GM12878 (cell line): Measurements from ENCODE around the gene ADGRD2. TPM values are rescaled to one million over a fixed set of nuclear protein-coding genes. Genes with fewer than 3 reads are reported as not detected.

Source experiments
- ATAC-seq: fragments of 200-7000 bp; cut with Tn5 transposase; 3 replicates; pipeline ENCODE4 v1.9.1; 2020; ENCODE audit warnings: mild to moderate bottlenecking, moderate library complexity
- BruUV-seq: library from RNA; stranded (reverse); fragments of 400-500 nt; replicated peaks from 2 replicates; lab custom pipeline; 2021; lab: Mats Ljungman, UMichigan
- CTCF ChIA-PET: fragments of 300-600 bp; sonication (Branson Sonifier 250); formaldehyde crosslinking; extraction: SDS; loops from one replicate; lab custom pipeline; 2021; ENCODE audit warnings: inconsistent platforms; lab: Yijun Ruan, JAX
- POLR2A ChIA-PET: fragments of 350-600 bp; formaldehyde crosslinking; extraction: SDS; loops from one replicate; lab custom pipeline; 2021; ENCODE audit warnings: inconsistent platforms; lab: Charles Lee
- RAD21 ChIA-PET: fragments of 300-600 bp; sonication (Branson Sonifier 250); formaldehyde crosslinking; loops from one replicate; lab custom pipeline; 2023; ENCODE audit warnings: antibody characterized with exemption; ENCODE audit not compliant: unreplicated experiment; lab: Charles Lee
- SMC1A ChIA-PET: fragments of 300-600 bp; sonication (Branson Sonifier 250); formaldehyde crosslinking; loops from one replicate; lab custom pipeline; 2023; ENCODE audit not compliant: unreplicated experiment, uncharacterized antibody; lab: Charles Lee
- DNase-seq: peaks from one replicate; pipeline ENCODE4 v3.0.0-alpha.2; 2011; ENCODE audit warnings: low read depth, low spot score
- FAIRE-seq: peaks from 3 replicates; lab custom pipeline; 2011; peaks lifted over from hg19 to GRCh38; lab: Jason Lieb, UNC
- H2AFZ ChIP-seq: 2 replicates; pipeline ENCODE4 v1.6.0; 2011; ENCODE audit warnings: low read depth, low read length, control low read depth; ENCODE audit not compliant: control insufficient read depth
- H3K27ac ChIP-seq: 2 replicates; pipeline ENCODE4 v1.5.1; 2011; ENCODE audit warnings: control low read depth; ENCODE audit not compliant: control insufficient read depth, insufficient read depth
- H3K27me3 ChIP-seq, 2 experiments: replicated peaks in 1 of 2; 2 replicates each; pipeline versions ENCODE4 v1.6.0 to v1.6.1; 2011; ENCODE audit warnings: low read length in 1 of 2; ENCODE audit not compliant: control insufficient read depth in 2 of 2, insufficient read depth in 2 of 2
- H3K36me3 ChIP-seq, 2 experiments: 2 replicates each; pipeline ENCODE4 v1.5.1; 2011; ENCODE audit warnings: low read length in 1 of 2; ENCODE audit not compliant: control insufficient read depth in 2 of 2, insufficient read depth in 2 of 2
- H3K4me1 ChIP-seq: 2 replicates; pipeline ENCODE4 v1.6.1; 2011; ENCODE audit warnings: mild to moderate bottlenecking, low read length, moderate library complexity, mixed read lengths; ENCODE audit not compliant: control insufficient read depth, insufficient read depth
- H3K4me2 ChIP-seq: 2 replicates; pipeline ENCODE4 v1.6.0; 2011; ENCODE audit warnings: control low read depth; ENCODE audit not compliant: control insufficient read depth, insufficient read depth
- H3K4me3 ChIP-seq: fragments of 200-600 bp; sonication (generic); 2 replicates; pipeline ENCODE4 v1.5.1; 2016
- H3K79me2 ChIP-seq: 2 replicates; pipeline ENCODE4 v1.6.0; 2011; ENCODE audit warnings: low read length; ENCODE audit not compliant: control insufficient read depth, insufficient read depth
- H3K9ac ChIP-seq: 2 replicates; pipeline ENCODE4 v1.8.0; 2011; ENCODE audit warnings: low read length, control low read depth, mixed read lengths; ENCODE audit not compliant: control insufficient read depth, insufficient read depth
- H3K9me3 ChIP-seq: replicated peaks from 3 replicates; pipeline ENCODE4 v1.5.1; 2011; ENCODE audit warnings: mild to moderate bottlenecking, low read length; ENCODE audit not compliant: control insufficient read depth, insufficient read depth
- H4K20me1 ChIP-seq: 2 replicates; pipeline ENCODE4 v1.6.0; 2011; ENCODE audit not compliant: control insufficient read depth, insufficient read depth
- ATF7 ChIP-seq: fragments of 450-650 bp; IDR thresholded peaks from 2 replicates; pipeline ENCODE4 v1.6.1; 2016; ENCODE audit warnings: low read depth, mild to moderate bottlenecking
- BHLHE40 ChIP-seq, 2 experiments: fragments of 450-650 bp in 1 of 2; IDR thresholded peaks; 2 replicates each; pipeline ENCODE4 v1.6.1; 2011 to 2017; ENCODE audit warnings: low read depth in 2 of 2, borderline replicate concordance in 1 of 2, improper control_type of control experiment in 1 of 2, low read length in 1 of 2, mild to moderate bottlenecking in 1 of 2
- BRCA1 ChIP-seq: IDR thresholded peaks from 2 replicates; pipeline ENCODE4 v1.6.1; 2011; ENCODE audit warnings: low read depth, low read length, improper control_type of control experiment
- CHD1 ChIP-seq: IDR thresholded peaks from 2 replicates; pipeline ENCODE4 v1.6.1; 2012; ENCODE audit warnings: low read depth, low read length, improper control_type of control experiment
- HDGF ChIP-seq: fragments of 450-650 bp; IDR thresholded peaks from 2 replicates; pipeline ENCODE4 v1.6.1; 2016; ENCODE audit warnings: antibody characterized with exemption
- MYB ChIP-seq: fragments of 150-350 bp; IDR thresholded peaks from 2 replicates; pipeline ENCODE4 v1.6.1; 2014; ENCODE audit warnings: mild to moderate bottlenecking, low read depth, low read length, borderline replicate concordance
- NFIC ChIP-seq: IDR thresholded peaks from 2 replicates; pipeline ENCODE4 v1.6.1; 2012; ENCODE audit warnings: low read depth, mild to moderate bottlenecking, inconsistent platforms, low read length, moderate library complexity
- RAD51 ChIP-seq: fragments of 450-650 bp; IDR thresholded peaks from 2 replicates; pipeline ENCODE4 v1.6.1; 2016; ENCODE audit warnings: moderate library complexity, mild to moderate bottlenecking, inconsistent platforms
- RB1 ChIP-seq: fragments of 450-650 bp; formaldehyde crosslinking; IDR thresholded peaks from 2 replicates; pipeline ENCODE4 v1.6.1; 2017; ENCODE audit warnings: mild to moderate bottlenecking, borderline replicate concordance
- SUZ12 ChIP-seq: fragments of 200-600 bp; sonication (generic); IDR thresholded peaks from one replicate; pipeline ENCODE4 v1.6.1; 2018; ENCODE audit warnings: antibody characterized with exemption, mild to moderate bottlenecking; ENCODE audit not compliant: unreplicated experiment
- USF2 ChIP-seq: IDR thresholded peaks from 2 replicates; pipeline ENCODE4 v1.6.1; 2011; ENCODE audit warnings: low read depth, low read length, improper control_type of control experiment, borderline replicate concordance
- ZSCAN29 ChIP-seq: fragments of 450-650 bp; IDR thresholded peaks from 2 replicates; pipeline ENCODE4 v1.6.1; 2017; ENCODE audit warnings: mild to moderate bottlenecking, moderate library complexity
- WGBS: methylation state at CpG from one replicate; pipeline ENCODE4 v1.1.6; 2016; ENCODE audit warnings: low lambda C conversion rate; ENCODE audit not compliant: insufficient replicate concordance, insufficient coverage; ENCODE audit errors: missing lambda C conversion rate; 5-methylcytosine and 5-hydroxymethylcytosine counted together
- in situ Hi-C: fragments of 300-500 bp; cut with MboI; formaldehyde crosslinking; loops from 9 replicates; pipeline ENCODE4 v1.14.3; 2018; ENCODE audit warnings: mixed read lengths
- intact Hi-C: fragments of 100-400 bp; cut with micrococcal nuclease; formaldehyde crosslinking; loops from one replicate; pipeline ENCODE4 v1.14.2; 2022; ENCODE audit not compliant: unreplicated experiment
- polyA plus RNA-seq, 11 experiments: library from polyadenylated mRNA; depleted of rRNA in 4 of 11; unstranded in 6 of 11; stranded (reverse) in 5 of 11; fragments of >200 nt; fragmentation: Nextera tagmentation in 4 of 11; fragmentation: Illumina TruSeq in 1 of 11; extraction: Ambion mirVana in 4 of 11; extraction: Trizol in 1 of 11; gene quantifications; 1 replicate in 1 of 11; 2 replicates in 10 of 11; pipeline versions ENCODE4 v1.2.1 to v1.2.3, GENCODE V29; 2011 to 2016; ENCODE audit warnings: inconsistent platforms in 2 of 11, missing spikeins in 2 of 11, low read depth in 1 of 11
- total RNA-seq, 4 experiments: library from RNA; depleted of rRNA in 3 of 4; stranded (reverse); fragments of >200 nt in 3 of 4; fragmentation: Illumina TruSeq in 1 of 4; extraction: Trizol in 1 of 4; gene quantifications; 2 replicates each; pipeline versions ENCODE4 v1.2.1 to v1.2.3, GENCODE V29; 2013 to 2021
- TF ChIP-seq, protein P1 (sequence below): fragments of 450-650 bp; IDR thresholded peaks from 2 replicates; pipeline ENCODE4 v1.6.1; 2016; ENCODE audit warnings: mild to moderate bottlenecking
- TF ChIP-seq, protein P2 (sequence below): fragments of 450-650 bp; IDR thresholded peaks from 2 replicates; pipeline ENCODE4 v1.6.1; 2017; ENCODE audit warnings: mild to moderate bottlenecking, moderate library complexity
- TF ChIP-seq, protein P3 (sequence below): fragments of 450-650 bp; formaldehyde crosslinking; IDR thresholded peaks from 2 replicates; pipeline ENCODE4 v1.4.0; 2020; ENCODE audit warnings: mild to moderate bottlenecking, moderate library complexity

The ADGRD2 gene
- total and polyA plus RNA-seq, 10 of the 15 experiments (the other 5 are each of a cell fraction or from before 2014, with no cell fraction given), result not detected

DNA sequence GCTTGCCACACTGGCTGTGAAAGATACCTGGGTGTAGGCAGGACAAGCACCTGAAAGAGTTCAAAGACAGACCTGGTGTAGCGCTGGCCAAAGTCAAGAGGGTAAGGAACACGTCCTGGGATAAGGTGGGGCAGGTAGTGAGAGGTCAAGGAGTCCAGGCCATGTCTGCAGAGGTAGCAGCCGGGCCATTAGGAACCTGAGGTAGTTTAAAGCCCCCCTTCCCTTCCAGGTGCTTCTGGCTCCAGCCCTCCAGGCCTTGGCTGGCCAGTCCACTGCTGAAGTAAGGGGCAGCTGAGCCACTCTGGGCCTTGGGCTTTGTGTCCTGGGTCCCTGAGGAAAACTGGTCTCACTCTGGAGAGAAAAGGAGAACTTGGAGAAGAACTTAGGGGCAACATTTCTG lies 70.9 kb downstream of the ADGRD2 start:
- H3K4me2 ChIP-seq, result no peak overlapping the region
- no peak overlapping the region for H3K4me3 ChIP-seq
- WGBS, result 63% methylated on average over 3 of the region's 3 CpGs
- no peaks in the 10 kb centered on the region for H3K9me3 ChIP-seq
- no peak for DNase-seq
- peaks cover 0 to 2% of the 10 kb centered on the region in 2 experiments; a peak in 2 of 4 replicates for H3K36me3 ChIP-seq
- ChIA-PET RAD21 (no interaction called here), CTCF (no interaction called here), POLR2A (no interaction called here), SMC1A (no interaction called here)
- no peak for FAIRE-seq
- no peaks in the 10 kb centered on the region for H3K27me3 ChIP-seq
- no peak for ATAC-seq
- in situ Hi-C loops (no loop called here), intact Hi-C loops (no loop called here)
- no peaks in the 10 kb centered on the region for H3K79me2 ChIP-seq
- no TSS peak for BruUV-seq
- H3K27ac ChIP-seq, result no peak overlapping the region
- no peaks in the 10 kb centered on the region for H3K4me1 ChIP-seq
- no peak overlapping the region for H2AFZ ChIP-seq
- H4K20me1 ChIP-seq, result no peaks in the 10 kb centered on the region
- H3K9ac ChIP-seq, result no peak overlapping the region
- TF ChIP-seq ZSCAN29, result no peak
- TF ChIP-seq RAD51, result no peak
- TF ChIP-seq USF2, result no peak
- TF ChIP-seq, protein P1, sequence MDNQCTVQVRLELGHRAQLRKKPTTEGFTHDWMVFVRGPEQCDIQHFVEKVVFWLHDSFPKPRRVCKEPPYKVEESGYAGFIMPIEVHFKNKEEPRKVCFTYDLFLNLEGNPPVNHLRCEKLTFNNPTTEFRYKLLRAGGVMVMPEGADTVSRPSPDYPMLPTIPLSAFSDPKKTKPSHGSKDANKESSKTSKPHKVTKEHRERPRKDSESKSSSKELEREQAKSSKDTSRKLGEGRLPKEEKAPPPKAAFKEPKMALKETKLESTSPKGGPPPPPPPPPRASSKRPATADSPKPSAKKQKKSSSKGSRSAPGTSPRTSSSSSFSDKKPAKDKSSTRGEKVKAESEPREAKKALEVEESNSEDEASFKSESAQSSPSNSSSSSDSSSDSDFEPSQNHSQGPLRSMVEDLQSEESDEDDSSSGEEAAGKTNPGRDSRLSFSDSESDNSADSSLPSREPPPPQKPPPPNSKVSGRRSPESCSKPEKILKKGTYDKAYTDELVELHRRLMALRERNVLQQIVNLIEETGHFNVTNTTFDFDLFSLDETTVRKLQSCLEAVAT, result no peak
- TF ChIP-seq RB1, result no peak
- TF ChIP-seq, protein P2, sequence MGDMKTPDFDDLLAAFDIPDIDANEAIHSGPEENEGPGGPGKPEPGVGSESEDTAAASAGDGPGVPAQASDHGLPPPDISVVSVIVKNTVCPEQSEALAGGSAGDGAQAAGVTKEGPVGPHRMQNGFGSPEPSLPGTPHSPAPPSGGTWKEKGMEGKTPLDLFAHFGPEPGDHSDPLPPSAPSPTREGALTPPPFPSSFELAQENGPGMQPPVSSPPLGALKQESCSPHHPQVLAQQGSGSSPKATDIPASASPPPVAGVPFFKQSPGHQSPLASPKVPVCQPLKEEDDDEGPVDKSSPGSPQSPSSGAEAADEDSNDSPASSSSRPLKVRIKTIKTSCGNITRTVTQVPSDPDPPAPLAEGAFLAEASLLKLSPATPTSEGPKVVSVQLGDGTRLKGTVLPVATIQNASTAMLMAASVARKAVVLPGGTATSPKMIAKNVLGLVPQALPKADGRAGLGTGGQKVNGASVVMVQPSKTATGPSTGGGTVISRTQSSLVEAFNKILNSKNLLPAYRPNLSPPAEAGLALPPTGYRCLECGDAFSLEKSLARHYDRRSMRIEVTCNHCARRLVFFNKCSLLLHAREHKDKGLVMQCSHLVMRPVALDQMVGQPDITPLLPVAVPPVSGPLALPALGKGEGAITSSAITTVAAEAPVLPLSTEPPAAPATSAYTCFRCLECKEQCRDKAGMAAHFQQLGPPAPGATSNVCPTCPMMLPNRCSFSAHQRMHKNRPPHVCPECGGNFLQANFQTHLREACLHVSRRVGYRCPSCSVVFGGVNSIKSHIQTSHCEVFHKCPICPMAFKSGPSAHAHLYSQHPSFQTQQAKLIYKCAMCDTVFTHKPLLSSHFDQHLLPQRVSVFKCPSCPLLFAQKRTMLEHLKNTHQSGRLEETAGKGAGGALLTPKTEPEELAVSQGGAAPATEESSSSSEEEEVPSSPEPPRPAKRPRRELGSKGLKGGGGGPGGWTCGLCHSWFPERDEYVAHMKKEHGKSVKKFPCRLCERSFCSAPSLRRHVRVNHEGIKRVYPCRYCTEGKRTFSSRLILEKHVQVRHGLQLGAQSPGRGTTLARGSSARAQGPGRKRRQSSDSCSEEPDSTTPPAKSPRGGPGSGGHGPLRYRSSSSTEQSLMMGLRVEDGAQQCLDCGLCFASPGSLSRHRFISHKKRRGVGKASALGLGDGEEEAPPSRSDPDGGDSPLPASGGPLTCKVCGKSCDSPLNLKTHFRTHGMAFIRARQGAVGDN, result no peak
- TF ChIP-seq, protein P3, sequence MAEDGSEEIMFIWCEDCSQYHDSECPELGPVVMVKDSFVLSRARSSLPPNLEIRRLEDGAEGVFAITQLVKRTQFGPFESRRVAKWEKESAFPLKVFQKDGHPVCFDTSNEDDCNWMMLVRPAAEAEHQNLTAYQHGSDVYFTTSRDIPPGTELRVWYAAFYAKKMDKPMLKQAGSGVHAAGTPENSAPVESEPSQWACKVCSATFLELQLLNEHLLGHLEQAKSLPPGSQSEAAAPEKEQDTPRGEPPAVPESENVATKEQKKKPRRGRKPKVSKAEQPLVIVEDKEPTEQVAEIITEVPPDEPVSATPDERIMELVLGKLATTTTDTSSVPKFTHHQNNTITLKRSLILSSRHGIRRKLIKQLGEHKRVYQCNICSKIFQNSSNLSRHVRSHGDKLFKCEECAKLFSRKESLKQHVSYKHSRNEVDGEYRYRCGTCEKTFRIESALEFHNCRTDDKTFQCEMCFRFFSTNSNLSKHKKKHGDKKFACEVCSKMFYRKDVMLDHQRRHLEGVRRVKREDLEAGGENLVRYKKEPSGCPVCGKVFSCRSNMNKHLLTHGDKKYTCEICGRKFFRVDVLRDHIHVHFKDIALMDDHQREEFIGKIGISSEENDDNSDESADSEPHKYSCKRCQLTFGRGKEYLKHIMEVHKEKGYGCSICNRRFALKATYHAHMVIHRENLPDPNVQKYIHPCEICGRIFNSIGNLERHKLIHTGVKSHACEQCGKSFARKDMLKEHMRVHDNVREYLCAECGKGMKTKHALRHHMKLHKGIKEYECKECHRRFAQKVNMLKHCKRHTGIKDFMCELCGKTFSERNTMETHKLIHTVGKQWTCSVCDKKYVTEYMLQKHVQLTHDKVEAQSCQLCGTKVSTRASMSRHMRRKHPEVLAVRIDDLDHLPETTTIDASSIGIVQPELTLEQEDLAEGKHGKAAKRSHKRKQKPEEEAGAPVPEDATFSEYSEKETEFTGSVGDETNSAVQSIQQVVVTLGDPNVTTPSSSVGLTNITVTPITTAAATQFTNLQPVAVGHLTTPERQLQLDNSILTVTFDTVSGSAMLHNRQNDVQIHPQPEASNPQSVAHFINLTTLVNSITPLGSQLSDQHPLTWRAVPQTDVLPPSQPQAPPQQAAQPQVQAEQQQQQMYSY (CRISPR knock-in tag), result no peak
- no peak for TF ChIP-seq SUZ12
- TF ChIP-seq BHLHE40 (IDR thresholded peaks at IDR 0.05; ENCODE audit: borderline replicate concordance in 1 of 2, low read depth in 2 of 2, low read length in 1 of 2), result no peak
- no peak for TF ChIP-seq ATF7
- TF ChIP-seq MYB, result no peak
- no peak for TF ChIP-seq BRCA1
- no peak for TF ChIP-seq CHD1
- TF ChIP-seq NFIC, result no peak
- TF ChIP-seq HDGF, result no peak
